HG02678 (cell line): ENCODE results near the gene GRIP1.
"Not testable (repeated sequence)": the region's sequence is repeated elsewhere in the genome, so short reads cannot be mapped to it uniquely, and the experiment has no call there.

Experiments
- ATAC-seq: cut with Tn5 transposase; IDR thresholded peaks from one replicate; pipeline ENCODE4 v1.9.1; 2021; ENCODE audit warnings: mild to moderate bottlenecking, moderate library complexity; ENCODE audit not compliant: unreplicated experiment

The GRIP1 gene

GRCh38 chr12:66541426-66541825, 137.4 kb downstream of the GRIP1 start:
- ATAC-seq, result no peak

- no peak for ATAC-seq
Measured at GRCh38 chr12:66539431-66539830, 139.4 kb downstream of the GRIP1 start.

- no peak for ATAC-seq
Measured at GRCh38 chr12:66538970-66539369, 139.9 kb downstream of the GRIP1 start.

- ATAC-seq, result no peak
Measured at GRCh38 chr12:66537876-66538275, 141.0 kb downstream of the GRIP1 start.

- ATAC-seq, result no peak
Measured at GRCh38 chr12:66533767-66534166, 145.1 kb downstream of the GRIP1 start.

GRCh38 chr12:66531766-66532165, 147.1 kb downstream of the GRIP1 start:
- ATAC-seq, result no peak

- no peak for ATAC-seq
Measured at GRCh38 chr12:66529934-66530333, 148.9 kb downstream of the GRIP1 start.

- no peak for ATAC-seq
Measured at GRCh38 chr12:66516561-66516960, 162.3 kb downstream of the GRIP1 start.

- no peak for ATAC-seq
Measured at GRCh38 chr12:66516133-66516532, 162.7 kb downstream of the GRIP1 start.

- no peak for ATAC-seq
Measured at GRCh38 chr12:66514581-66514980, 164.3 kb downstream of the GRIP1 start.

- ATAC-seq, result no peak
Measured at GRCh38 chr12:66508025-66508424, 170.9 kb downstream of the GRIP1 start.

- ATAC-seq, result no peak
Measured at GRCh38 chr12:66503746-66504145, 175.1 kb downstream of the GRIP1 start.

GRCh38 chr12:66502911-66503310, 176.0 kb downstream of the GRIP1 start:
- no peak for ATAC-seq

- ATAC-seq, result peak; percentile 75
Measured at GRCh38 chr12:66500841-66501240, 178.0 kb downstream of the GRIP1 start.

- ATAC-seq, result no peak
Measured at GRCh38 chr12:66500091-66500490, 178.8 kb downstream of the GRIP1 start.

- ATAC-seq, result no peak
Measured at GRCh38 chr12:66499000-66499399, 179.9 kb downstream of the GRIP1 start.

GRCh38 chr12:66498059-66498458, 180.8 kb downstream of the GRIP1 start:
- ATAC-seq, result not testable (repeated sequence)

GRCh38 chr12:66497008-66497897, 181.6 kb downstream of the GRIP1 start:
- ATAC-seq, result no peak

GRCh38 chr12:66496595-66496994, 182.3 kb downstream of the GRIP1 start:
- ATAC-seq, result no peak

GRCh38 chr12:66495709-66496108, 183.2 kb downstream of the GRIP1 start:
- ATAC-seq, result no peak

- no peak for ATAC-seq
Measured at GRCh38 chr12:66493819-66494218, 185.1 kb downstream of the GRIP1 start.

- no peak for ATAC-seq
Measured at GRCh38 chr12:66491853-66492252, 187.0 kb downstream of the GRIP1 start.
